ENCODE measurements around the gene TADA2B.
"Not testable (repeated sequence)": the region's sequence is repeated elsewhere in the genome, so short reads cannot be mapped to it uniquely, and the experiment has no call there.

The TADA2B gene

DNA sequence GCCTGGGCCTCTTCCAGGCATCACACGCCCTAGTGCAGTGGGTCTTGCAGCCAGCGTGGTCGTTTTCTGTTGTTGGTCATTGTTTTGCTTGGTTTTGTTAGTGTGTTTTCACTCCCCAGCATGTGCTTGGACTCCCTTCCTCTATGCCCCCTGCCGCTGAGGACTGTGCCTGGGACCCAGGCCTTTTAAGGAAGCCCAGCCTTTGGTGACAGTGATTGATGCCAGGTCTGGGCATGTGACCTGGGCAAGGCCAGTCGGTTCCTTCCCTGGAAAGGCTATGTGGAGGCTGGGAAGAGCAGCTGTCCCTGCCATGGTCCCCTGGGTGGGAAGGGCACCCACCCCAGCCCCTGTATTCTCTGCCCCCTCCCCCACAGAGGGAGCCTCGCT, 33.5 kb downstream of the TADA2B start:
- TF ChIP-seq, protein P1, sequence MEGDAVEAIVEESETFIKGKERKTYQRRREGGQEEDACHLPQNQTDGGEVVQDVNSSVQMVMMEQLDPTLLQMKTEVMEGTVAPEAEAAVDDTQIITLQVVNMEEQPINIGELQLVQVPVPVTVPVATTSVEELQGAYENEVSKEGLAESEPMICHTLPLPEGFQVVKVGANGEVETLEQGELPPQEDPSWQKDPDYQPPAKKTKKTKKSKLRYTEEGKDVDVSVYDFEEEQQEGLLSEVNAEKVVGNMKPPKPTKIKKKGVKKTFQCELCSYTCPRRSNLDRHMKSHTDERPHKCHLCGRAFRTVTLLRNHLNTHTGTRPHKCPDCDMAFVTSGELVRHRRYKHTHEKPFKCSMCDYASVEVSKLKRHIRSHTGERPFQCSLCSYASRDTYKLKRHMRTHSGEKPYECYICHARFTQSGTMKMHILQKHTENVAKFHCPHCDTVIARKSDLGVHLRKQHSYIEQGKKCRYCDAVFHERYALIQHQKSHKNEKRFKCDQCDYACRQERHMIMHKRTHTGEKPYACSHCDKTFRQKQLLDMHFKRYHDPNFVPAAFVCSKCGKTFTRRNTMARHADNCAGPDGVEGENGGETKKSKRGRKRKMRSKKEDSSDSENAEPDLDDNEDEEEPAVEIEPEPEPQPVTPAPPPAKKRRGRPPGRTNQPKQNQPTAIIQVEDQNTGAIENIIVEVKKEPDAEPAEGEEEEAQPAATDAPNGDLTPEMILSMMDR (IDR thresholded peaks at IDR 0.05; ENCODE audit: unreplicated experiment in 3 of 3): no peak
- H3K27ac Mint-ChIP-seq: no peak overlapping the region
- no peaks in the 10 kb centered on the region for H3K36me3 Mint-ChIP-seq (ENCODE audit: low read depth)
- peaks cover 19% of the 10 kb centered on the region for H3K9me3 Mint-ChIP-seq
- peaks cover 8% of the 10 kb centered on the region for H3K27me3 Mint-ChIP-seq (ENCODE audit: low read depth)
- H3K4me3 Mint-ChIP-seq: no peak overlapping the region
- H3K4me1 Mint-ChIP-seq: peaks cover 5% of the 10 kb centered on the region

DNA sequence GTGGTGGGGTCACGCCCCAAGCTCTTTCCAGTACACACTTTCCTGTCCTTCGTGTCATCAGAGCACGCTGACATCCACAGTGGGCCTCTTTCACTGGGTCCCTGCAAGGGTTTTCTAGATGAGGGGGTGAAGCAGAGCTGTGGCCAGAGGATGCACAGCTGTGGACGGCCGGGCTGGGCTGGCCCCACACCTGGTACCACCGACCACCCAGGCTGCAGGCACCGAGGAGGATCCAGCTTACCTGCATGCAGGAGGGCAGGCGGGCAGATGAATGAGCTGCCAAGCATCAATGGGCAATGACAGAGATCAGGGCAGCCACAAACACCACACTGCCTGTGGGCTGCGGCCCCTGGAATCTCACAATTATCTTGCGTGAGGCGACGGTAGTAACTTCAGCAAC, 34.2 kb downstream of the TADA2B start:
- H3K36me3 Mint-ChIP-seq (ENCODE audit: low read depth): no peaks in the 10 kb centered on the region
- H3K27ac Mint-ChIP-seq: no peak overlapping the region
- H3K9me3 Mint-ChIP-seq: peaks cover 19% of the 10 kb centered on the region
- TF ChIP-seq, protein P1 (IDR thresholded peaks at IDR 0.05; ENCODE audit: unreplicated experiment in 3 of 3): no peak
- H3K4me3 Mint-ChIP-seq: no peak overlapping the region
- peaks cover 8% of the 10 kb centered on the region for H3K27me3 Mint-ChIP-seq (ENCODE audit: low read depth)
- peaks cover 5% of the 10 kb centered on the region for H3K4me1 Mint-ChIP-seq

DNA sequence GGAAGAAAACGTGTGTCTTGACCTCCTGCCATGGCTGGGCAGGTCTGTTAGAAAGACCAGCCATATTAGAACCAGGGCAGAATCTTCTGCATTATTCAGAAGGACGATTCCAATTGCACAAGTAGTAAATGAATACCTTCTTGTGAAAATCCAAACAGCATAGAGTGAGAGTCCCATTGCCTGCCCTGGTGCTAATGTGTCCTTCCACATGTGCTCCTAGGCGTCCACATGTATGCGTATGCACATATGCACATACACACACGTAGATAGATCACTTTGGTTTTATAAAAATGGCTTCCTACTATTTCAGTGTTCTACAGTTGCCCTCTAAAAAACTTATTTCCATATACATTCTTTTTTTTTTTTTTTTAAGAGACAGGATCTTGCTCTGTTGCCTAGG, 34.9 kb downstream of the TADA2B start:
- H3K4me3 Mint-ChIP-seq: no peak overlapping the region
- TF ChIP-seq, protein P1 (IDR thresholded peaks at IDR 0.05; ENCODE audit: unreplicated experiment in 3 of 3): no peak
- H3K27ac Mint-ChIP-seq: no peak overlapping the region
- H3K36me3 Mint-ChIP-seq (ENCODE audit: low read depth): no peaks in the 10 kb centered on the region
- peaks cover 8% of the 10 kb centered on the region for H3K27me3 Mint-ChIP-seq (ENCODE audit: low read depth)
- peaks cover 5% of the 10 kb centered on the region for H3K4me1 Mint-ChIP-seq
- peaks cover 19% of the 10 kb centered on the region for H3K9me3 Mint-ChIP-seq

DNA sequence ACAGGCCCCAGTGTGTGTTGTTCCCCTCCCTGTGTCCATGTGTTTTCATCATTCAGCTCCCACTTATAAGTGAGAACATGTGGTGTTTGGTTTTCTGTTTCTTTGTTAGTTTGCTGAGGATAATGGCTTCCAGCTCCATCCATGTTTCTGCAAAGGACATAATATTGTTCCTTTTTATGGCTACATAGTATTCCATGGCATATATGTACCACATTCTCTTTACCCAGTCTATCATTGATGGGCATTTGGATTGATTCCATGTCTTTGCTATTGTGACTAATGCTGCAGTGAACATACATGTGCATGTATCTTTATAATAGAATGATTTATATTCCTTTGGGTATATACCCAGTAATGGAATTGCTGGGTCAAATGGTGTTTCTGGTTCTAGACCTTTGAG, 36.3 kb downstream of the TADA2B start:
- Mint-ChIP-seq H3K27me3 (ENCODE audit: low read depth) (peaks cover 12% of the 10 kb centered on the region), H3K9me3 (peaks cover 19% of the 10 kb centered on the region)
- H3K36me3 Mint-ChIP-seq (ENCODE audit: low read depth); H3K27ac Mint-ChIP-seq; H3K4me3 Mint-ChIP-seq; H3K4me1 Mint-ChIP-seq: not testable (repeated sequence)

DNA sequence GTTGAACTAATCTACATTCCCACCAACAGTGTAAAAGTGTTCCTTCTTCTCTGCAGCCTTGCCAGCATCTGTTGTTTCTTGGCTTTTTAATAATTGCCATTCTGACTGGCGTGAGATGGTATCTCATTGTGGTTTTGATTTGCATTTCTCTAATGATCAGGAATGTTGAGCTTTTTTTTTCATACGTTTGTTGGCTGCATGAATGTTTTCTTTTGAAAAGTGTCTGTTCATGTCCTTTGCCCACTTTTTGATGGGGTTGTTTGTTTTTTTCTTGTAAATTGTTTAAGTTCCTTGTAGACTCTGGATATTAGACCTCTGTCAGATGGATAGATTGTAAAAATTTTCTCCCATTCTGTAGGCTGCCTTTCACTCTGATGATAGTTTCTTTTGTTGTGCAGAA, 36.7 kb downstream of the TADA2B start:
- Mint-ChIP-seq H3K27me3 (ENCODE audit: low read depth) (peaks cover 12% of the 10 kb centered on the region), H3K9me3 (peaks cover 20% of the 10 kb centered on the region)

DNA sequence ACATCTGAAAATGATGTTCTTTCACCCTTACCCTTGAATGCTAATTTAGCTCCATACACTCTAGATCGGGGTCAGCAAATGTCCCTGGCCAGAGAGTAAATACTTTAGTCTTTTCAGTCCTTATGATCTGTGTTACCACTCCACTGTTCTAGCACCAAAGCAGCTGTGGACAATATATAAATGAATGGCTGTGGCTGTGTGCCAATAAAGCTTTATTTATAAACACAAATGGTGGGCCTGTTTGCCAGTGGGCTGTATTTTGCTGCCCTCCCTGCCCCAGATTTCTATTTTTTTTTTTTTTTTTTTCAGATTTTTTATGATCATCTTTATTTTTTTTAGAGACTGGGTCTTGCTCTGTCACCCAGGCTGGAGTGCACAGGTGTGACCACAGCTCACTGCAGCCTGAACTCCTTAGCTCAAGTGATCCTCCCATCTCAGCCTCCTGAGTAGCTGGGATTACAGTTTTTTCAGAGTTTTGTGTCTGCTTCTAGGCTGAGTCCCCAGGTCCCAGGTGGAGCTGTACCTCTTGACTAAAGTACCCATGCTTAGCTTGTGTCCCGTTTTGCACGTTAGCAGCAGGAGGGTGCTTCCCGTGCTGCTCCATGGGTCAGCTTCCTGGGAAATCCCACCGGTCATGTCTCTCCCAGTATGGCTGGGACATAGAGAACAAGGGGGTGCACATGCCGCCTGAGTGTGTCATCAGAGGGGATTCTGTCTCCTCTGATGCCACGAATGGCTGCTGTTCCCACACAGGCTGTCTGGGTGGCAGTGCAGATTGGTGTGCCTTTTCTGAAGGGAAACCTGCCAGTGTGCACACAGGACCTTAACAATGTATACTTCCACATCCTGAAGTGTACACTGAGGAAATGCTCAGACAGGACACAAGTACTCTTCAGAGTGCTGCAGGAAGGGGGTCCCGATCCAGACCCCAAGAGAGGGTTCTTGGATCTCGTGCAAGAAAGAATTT, 40.7 kb downstream of the TADA2B start:
- Mint-ChIP-seq H3K36me3 (ENCODE audit: low read depth) (no peaks in the 10 kb centered on the region), H3K9me3 (peaks cover 28% of the 10 kb centered on the region), H3K4me1 (peaks cover 2% of the 10 kb centered on the region), H3K4me3 (no peak overlapping the region), H3K27me3 (ENCODE audit: low read depth) (peaks cover 12% of the 10 kb centered on the region), H3K27ac (no peak overlapping the region)
- TF ChIP-seq, protein P1 (IDR thresholded peaks at IDR 0.05; ENCODE audit: unreplicated experiment in 3 of 3): no peak

More for the DNA sequence above, 36.7 kb downstream of the TADA2B start:
- H3K4me3 Mint-ChIP-seq; H3K27ac Mint-ChIP-seq; H3K36me3 Mint-ChIP-seq (ENCODE audit: low read depth); H3K4me1 Mint-ChIP-seq: not testable (repeated sequence)

DNA sequence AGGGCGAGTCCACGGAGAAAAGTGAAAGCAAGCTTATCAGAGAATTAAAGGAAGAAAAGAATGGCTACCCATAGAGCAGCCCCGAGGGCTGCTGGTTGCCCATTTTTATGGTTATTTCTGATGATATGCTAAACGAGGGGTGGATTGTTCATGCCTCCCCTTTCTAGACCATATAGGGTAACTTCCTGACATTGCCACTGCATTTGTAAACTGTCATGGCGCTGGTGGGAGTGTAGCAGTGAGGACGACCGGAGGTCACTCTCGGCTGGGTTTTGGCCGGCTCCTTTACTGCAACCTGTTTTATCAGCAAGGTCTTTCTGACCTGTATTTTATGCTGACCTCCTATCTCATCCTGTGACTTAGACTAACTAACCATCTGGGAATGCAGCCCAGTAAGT, 41.4 kb downstream of the TADA2B start:
- not testable (repeated sequence) for H3K27ac Mint-ChIP-seq; H3K4me3 Mint-ChIP-seq; H3K4me1 Mint-ChIP-seq; H3K36me3 Mint-ChIP-seq (ENCODE audit: low read depth)
- H3K9me3 Mint-ChIP-seq: peaks cover 24% of the 10 kb centered on the region
- H3K27me3 Mint-ChIP-seq (ENCODE audit: low read depth): peaks cover 12% of the 10 kb centered on the region
